ENCODE results near the gene BCAM. TPM values are rescaled to one million over a fixed set of nuclear protein-coding genes. Genes with fewer than 3 reads are reported as not detected.
"Not testable (repeated sequence)": the region's sequence is repeated elsewhere in the genome, so short reads cannot be mapped to it uniquely, and the experiment has no call there.

Gene BCAM
- total and polyA plus RNA-seq, 9 donors: 81.6 to 235 (median 205) TPM

DNA sequence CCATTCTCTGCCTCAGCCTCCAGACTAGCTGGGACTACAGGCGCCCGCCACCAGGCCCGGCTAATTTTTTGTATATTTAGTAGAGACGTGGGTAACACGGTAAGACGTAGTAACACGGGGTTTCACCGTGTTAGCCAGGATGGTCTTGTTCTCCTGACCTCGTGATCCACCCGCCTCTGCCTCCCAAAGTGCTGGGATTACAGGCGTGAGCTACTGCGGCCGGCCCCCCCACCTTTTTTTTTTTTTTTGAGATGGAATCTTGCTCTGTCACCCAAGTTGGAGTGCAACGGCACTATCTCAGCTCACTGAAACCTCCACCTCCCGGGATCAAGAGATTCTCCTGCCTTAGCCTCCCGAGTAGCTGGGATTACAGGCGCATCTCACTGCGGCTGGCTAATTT, 36.8 kb upstream of the BCAM start:
- 62% methylated on average over 11 of the region's 18 CpGs for WGBS (ENCODE audit: insufficient coverage)
- not testable (repeated sequence) for H3K9me3 ChIP-seq (replicated peaks; ENCODE audit: control insufficient read depth, low read depth, low read length); H3K27me3 ChIP-seq (ENCODE audit: control insufficient read depth, insufficient read depth, low read length); DNase-seq; H3K36me3 ChIP-seq (ENCODE audit: control insufficient read depth, insufficient read depth, low read length); H3K4me3 ChIP-seq (ENCODE audit: low read length)
- Histone ChIP-seq H3K4me1 (ENCODE audit: control insufficient read depth, insufficient read depth, low read length) (peaks cover 21% of the 10 kb centered on the region), H3K27ac (ENCODE audit: low read length) (peak overlapping the region; percentile 79)

DNA sequence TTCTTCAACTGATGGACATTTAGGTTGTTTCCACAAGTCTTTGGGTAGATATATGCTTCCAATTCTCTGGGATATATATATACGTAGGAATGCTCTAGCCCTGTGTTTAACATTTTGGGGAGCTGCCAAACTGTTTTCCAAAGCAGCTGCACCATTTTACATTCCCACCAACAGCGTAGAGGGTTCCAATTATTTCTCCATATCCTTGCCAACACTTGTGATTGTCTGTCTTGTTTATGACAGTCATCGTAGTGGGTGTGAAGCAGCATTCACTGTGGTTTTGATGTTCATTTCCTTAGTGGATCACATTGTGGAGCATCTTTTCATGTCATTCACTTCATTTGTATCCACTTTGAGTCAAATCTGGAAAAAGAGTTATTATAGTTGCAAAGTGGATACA, 35.9 kb upstream of the BCAM start:
- Histone ChIP-seq H3K36me3 (ENCODE audit: control insufficient read depth, insufficient read depth, low read length) (no peaks in the 10 kb centered on the region), H3K9me3 (replicated peaks; ENCODE audit: control insufficient read depth, low read depth, low read length) (no peaks in the 10 kb centered on the region), H3K4me3 (ENCODE audit: low read length) (no peak overlapping the region), H3K4me1 (ENCODE audit: control insufficient read depth, insufficient read depth, low read length) (peaks cover 21% of the 10 kb centered on the region), H3K27me3 (ENCODE audit: control insufficient read depth, insufficient read depth, low read length) (no peaks in the 10 kb centered on the region), H3K27ac (ENCODE audit: low read length) (peak overlapping the region; percentile 79)
- DNase-seq: peak; percentile 86
- WGBS (ENCODE audit: insufficient coverage): no CpG with 5 or more reads among the region's 3 CpGs

DNA sequence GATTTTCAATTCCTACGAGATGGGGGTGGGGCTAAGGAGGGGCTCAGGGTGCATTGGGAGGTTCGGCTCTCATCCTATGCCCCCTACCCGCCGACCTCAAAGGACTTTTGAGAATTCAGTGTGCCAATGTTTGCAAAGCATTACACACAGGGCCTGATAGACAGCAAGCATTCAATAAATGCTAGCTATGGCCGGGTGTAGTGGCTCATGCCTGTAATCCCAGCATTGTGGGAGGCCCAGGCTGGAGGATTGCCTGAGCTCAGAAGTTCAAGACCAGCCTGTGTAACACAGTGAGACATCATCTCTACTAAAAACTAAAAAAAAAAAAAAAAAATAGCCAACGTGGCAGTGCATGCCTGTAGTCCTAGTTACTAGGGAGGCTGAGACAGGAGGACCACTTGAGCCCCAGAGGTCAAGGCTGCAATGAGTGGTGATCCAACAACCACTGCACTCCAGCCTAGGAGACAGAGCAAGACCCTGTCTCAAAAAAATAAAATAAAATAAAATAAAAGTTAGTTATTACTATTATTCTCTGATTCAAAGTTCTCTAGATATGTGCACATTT, 33.1 kb upstream of the BCAM start:
- Histone ChIP-seq H3K4me1 (ENCODE audit: control insufficient read depth, insufficient read depth, low read length) (peaks cover 21% of the 10 kb centered on the region), H3K4me3 (ENCODE audit: low read length) (no peak overlapping the region), H3K27me3 (ENCODE audit: control insufficient read depth, insufficient read depth, low read length) (no peaks in the 10 kb centered on the region), H3K27ac (ENCODE audit: low read length) (no peak overlapping the region), H3K36me3 (ENCODE audit: control insufficient read depth, insufficient read depth, low read length) (no peaks in the 10 kb centered on the region), H3K9me3 (replicated peaks; ENCODE audit: control insufficient read depth, low read depth, low read length) (no peaks in the 10 kb centered on the region)
- WGBS (ENCODE audit: insufficient coverage): 100% methylated on average over 3 of the region's 6 CpGs
- no peak for DNase-seq

DNA sequence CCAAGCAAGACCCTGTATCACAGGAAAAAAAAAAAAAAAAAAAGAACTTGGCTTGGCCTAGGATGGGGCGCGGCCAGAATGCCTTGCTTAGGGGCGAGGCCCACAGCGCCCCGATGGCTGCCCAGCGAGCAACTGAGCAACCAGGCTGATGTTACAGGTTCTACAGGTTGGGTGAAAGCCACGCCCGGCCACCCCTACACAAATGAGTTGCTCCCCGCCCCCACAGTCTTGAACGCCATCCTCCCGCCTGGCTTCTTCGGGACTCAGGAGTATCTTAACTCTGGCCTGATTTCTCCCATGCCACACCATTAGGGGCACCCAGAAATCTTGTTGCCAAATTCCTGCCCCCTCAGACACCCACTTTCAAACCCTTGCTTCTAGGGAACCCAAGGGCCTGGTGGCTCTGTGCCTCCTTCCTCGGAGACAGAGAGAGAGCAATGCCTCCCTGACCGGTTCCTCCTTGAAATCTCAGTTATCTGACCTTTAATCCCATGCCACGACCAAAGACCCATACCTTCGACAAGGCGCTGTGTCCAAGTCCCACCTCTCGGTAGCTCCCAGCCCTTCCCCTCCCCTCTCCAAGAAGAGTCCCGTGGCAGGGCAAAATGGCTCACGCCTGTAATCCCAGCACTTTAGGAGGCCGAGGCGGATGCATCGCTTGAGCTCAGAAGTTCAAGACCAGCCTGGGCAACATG, 32.4 kb upstream of the BCAM start:
- H3K4me1 ChIP-seq (ENCODE audit: control insufficient read depth, insufficient read depth, low read length): peaks cover 21% of the 10 kb centered on the region
- no peaks in the 10 kb centered on the region for H3K27me3 ChIP-seq (ENCODE audit: control insufficient read depth, insufficient read depth, low read length)
- H3K9me3 ChIP-seq (replicated peaks; ENCODE audit: control insufficient read depth, low read depth, low read length): no peaks in the 10 kb centered on the region
- no peak for DNase-seq
- no peak overlapping the region for H3K27ac ChIP-seq (ENCODE audit: low read length)
- H3K4me3 ChIP-seq (ENCODE audit: low read length): no peak overlapping the region
- H3K36me3 ChIP-seq (ENCODE audit: control insufficient read depth, insufficient read depth, low read length): no peaks in the 10 kb centered on the region
- 74% methylated on average over 19 of the region's 23 CpGs for WGBS (ENCODE audit: insufficient coverage)

DNA sequence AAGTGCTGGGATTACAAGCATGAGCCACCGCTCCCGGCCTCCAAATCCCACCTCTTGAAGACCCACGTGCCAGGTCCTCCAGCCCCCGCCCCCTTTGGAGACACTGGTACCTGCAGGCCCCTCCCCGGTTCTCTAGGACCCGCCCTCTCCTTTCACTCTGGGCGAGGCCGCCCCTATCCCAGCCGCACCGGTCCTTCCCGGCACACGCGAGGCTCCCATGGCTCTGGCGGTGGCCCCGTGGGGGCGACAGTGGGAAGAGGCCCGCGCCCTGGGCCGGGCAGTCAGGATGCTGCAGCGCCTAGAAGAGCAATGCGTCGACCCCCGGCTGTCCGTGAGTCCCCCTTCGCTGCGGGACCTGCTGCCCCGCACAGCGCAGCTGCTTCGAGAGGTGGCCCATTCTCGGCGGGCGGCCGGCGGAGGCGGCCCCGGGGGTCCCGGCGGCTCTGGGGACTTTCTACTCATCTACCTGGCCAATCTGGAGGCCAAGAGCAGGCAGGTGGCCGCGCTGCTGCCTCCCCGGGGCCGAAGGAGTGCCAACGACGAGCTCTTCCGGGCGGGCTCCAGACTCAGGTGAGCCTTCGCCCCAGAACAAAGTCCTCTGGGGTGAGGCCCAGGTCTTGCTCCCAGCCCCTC, 31.1 kb upstream of the BCAM start, which contains the start of gene CBLC:
TSS of gene CBLC (plus strand) at position 176 of the 633 bp plus-strand sequence. CDS start at position 218, 42 bp downstream.
- H3K27ac ChIP-seq (ENCODE audit: low read length): no peak within 1 kb of the TSS
- H3K4me1 ChIP-seq (ENCODE audit: control insufficient read depth, insufficient read depth, low read length): peaks cover 14% of the 10 kb centered on the region
- DNase-seq: no peak
- H3K36me3 ChIP-seq (ENCODE audit: control insufficient read depth, insufficient read depth, low read length): no peaks in the 10 kb centered on the region
- 6% methylated on average over 45 of the region's 47 CpGs for WGBS (ENCODE audit: insufficient coverage)
- no peaks in the 10 kb centered on the region for H3K27me3 ChIP-seq (ENCODE audit: control insufficient read depth, insufficient read depth, low read length)
- H3K9me3 ChIP-seq (replicated peaks; ENCODE audit: control insufficient read depth, low read depth, low read length): no peaks in the 10 kb centered on the region
- no peak within 1 kb of the TSS for H3K4me3 ChIP-seq (ENCODE audit: low read length)

DNA sequence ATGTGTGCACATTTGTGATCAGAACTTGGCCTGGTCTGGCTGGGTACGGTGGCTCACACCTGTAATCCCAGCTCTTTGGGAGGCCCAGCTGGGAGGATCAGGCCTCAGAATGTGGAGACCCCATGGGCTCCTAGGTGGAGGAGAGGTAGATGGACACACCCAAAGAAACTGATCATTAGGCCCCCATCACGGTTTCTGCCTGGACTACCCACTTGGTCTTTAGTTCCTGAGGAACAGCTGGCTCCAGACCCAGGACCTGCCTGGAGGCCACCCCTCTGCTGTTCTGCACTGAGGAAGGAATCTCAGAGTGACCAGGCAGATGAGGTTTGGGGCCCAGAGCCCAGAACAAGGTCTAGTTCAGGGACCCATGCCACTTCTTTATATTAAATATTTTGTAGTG, 29.8 kb upstream of the BCAM start:
- Histone ChIP-seq H3K27me3 (ENCODE audit: control insufficient read depth, insufficient read depth, low read length) (no peaks in the 10 kb centered on the region), H3K36me3 (ENCODE audit: control insufficient read depth, insufficient read depth, low read length) (no peaks in the 10 kb centered on the region), H3K4me1 (ENCODE audit: control insufficient read depth, insufficient read depth, low read length) (peaks cover 7% of the 10 kb centered on the region), H3K27ac (ENCODE audit: low read length) (no peak overlapping the region), H3K4me3 (ENCODE audit: low read length) (no peak overlapping the region), H3K9me3 (replicated peaks; ENCODE audit: control insufficient read depth, low read depth, low read length) (no peaks in the 10 kb centered on the region)
- no peak for DNase-seq
- WGBS (ENCODE audit: insufficient coverage): 50% methylated on average over 1 of the region's 2 CpGs

DNA sequence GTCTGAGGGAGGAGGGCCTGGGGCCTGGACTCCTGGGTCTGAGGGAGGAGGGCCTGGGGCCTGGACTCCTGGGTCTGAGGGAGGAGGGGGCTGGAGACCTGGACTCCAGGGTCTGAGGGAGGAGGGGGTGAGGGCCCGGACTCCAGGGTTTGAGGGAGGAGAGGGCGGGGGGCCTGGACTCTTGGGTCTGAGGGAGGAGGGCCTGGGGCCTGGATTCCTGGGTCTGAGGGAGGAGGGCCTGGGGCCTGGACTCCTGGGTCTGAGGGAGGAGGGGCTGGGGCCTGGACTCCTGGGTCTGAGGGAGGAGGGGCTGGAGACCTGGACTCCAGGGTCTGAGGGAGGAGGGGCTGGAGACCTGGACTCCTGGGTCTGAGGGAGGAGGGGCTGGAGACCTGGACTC, 27.2 kb upstream of the BCAM start:
- not testable (repeated sequence) for H3K4me3 ChIP-seq (ENCODE audit: low read length); H3K36me3 ChIP-seq (ENCODE audit: control insufficient read depth, insufficient read depth, low read length); H3K27ac ChIP-seq (ENCODE audit: low read length); H3K9me3 ChIP-seq (replicated peaks; ENCODE audit: control insufficient read depth, low read depth, low read length); DNase-seq; H3K4me1 ChIP-seq (ENCODE audit: control insufficient read depth, insufficient read depth, low read length); H3K27me3 ChIP-seq (ENCODE audit: control insufficient read depth, insufficient read depth, low read length)
- 84% methylated on average over 2 of the region's 2 CpGs for WGBS (ENCODE audit: insufficient coverage)

DNA sequence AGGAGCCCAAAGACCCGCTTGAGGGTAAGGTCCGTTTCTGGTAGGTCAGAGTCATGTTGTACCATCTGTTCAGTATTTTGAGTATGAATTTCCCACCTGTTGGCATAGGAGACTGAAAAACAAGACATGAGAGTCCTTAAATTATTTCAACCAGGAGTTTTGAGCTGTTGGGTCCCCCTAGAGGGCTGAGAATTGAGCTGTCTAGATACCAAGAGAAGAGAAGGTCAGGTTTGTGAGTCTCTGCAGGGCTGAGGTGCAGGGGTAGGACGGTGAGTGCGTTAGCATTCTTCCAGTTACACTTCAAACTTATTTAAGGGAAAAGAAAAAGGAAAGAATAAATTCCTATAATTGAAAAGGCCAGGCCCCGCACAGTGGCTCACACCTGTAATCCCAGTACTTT, 26.2 kb upstream of the BCAM start:
- H3K4me1 ChIP-seq (ENCODE audit: control insufficient read depth, insufficient read depth, low read length): peaks cover 5% of the 10 kb centered on the region
- DNase-seq: no peak

DNA sequence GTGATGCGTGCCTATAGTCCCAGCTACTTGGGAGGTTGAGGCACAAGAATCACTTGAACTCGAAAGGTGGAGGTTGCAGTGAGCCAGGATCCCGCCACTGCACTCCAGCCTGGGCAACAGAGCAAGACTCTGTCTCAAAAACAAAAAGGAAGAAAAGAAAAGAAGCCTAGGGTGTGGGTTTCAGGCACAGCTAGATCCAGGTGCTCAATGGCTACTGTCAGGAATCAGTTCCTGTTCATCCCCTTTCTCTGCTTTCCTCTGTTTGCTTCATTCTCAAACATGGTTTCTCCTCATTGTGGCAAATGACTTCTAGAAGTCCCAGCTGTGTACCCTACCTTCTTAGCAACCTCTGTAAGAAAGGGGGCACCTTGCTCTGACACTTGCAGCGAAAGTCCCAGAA, 25.4 kb upstream of the BCAM start:
- no peaks in the 10 kb centered on the region for H3K27me3 ChIP-seq (ENCODE audit: control insufficient read depth, insufficient read depth, low read length)
- no peaks in the 10 kb centered on the region for H3K36me3 ChIP-seq (ENCODE audit: control insufficient read depth, insufficient read depth, low read length)
- no peak for DNase-seq
- no peaks in the 10 kb centered on the region for H3K9me3 ChIP-seq (replicated peaks; ENCODE audit: control insufficient read depth, low read depth, low read length)
- H3K4me1 ChIP-seq (ENCODE audit: control insufficient read depth, insufficient read depth, low read length): peaks cover 5% of the 10 kb centered on the region
- H3K4me3 ChIP-seq (ENCODE audit: low read length): no peak overlapping the region
- no peak overlapping the region for H3K27ac ChIP-seq (ENCODE audit: low read length)
- 96% methylated on average over 3 of the region's 4 CpGs for WGBS (ENCODE audit: insufficient coverage)

More for the DNA sequence above, 26.2 kb upstream of the BCAM start:
- no peak overlapping the region for H3K27ac ChIP-seq (ENCODE audit: low read length)
- H3K36me3 ChIP-seq (ENCODE audit: control insufficient read depth, insufficient read depth, low read length): no peaks in the 10 kb centered on the region
- H3K27me3 ChIP-seq (ENCODE audit: control insufficient read depth, insufficient read depth, low read length): no peaks in the 10 kb centered on the region
- 82% methylated on average over 2 of the region's 5 CpGs for WGBS (ENCODE audit: insufficient coverage)
- H3K9me3 ChIP-seq (replicated peaks; ENCODE audit: control insufficient read depth, low read depth, low read length): no peaks in the 10 kb centered on the region
- H3K4me3 ChIP-seq (ENCODE audit: low read length): no peak overlapping the region

DNA sequence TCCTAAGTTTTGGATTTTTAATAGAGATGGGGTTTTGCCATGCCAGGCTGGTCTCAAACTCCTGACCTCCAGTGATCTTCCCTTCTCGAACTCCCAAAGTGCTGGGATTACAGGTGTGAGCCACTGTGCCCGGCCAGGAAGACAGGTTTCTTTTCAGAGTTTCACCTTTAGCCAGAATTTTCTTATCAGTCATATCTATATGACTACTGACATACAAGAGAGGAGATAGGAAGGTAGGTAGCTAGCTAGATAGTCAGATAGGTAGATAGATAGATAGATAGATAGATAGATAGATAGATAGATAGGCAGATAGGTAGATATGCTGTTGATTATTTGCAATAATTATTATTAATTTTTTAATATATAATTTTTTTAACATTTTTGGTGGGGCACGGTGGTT, 23.6 kb upstream of the BCAM start:
- Histone ChIP-seq H3K36me3 (ENCODE audit: control insufficient read depth, insufficient read depth, low read length) (no peaks in the 10 kb centered on the region), H3K4me3 (ENCODE audit: low read length) (no peak overlapping the region), H3K27me3 (ENCODE audit: control insufficient read depth, insufficient read depth, low read length) (no peaks in the 10 kb centered on the region), H3K4me1 (ENCODE audit: control insufficient read depth, insufficient read depth, low read length) (peaks cover 5% of the 10 kb centered on the region), H3K27ac (ENCODE audit: low read length) (no peak overlapping the region), H3K9me3 (replicated peaks; ENCODE audit: control insufficient read depth, low read depth, low read length) (no peaks in the 10 kb centered on the region)
- DNase-seq: no peak
- WGBS (ENCODE audit: insufficient coverage): no CpG with 5 or more reads among the region's 3 CpGs

Measured in muscle of leg (tissue), 11 donors.